ENCODE measurements around the gene AMN1. TPM values are rescaled to one million over a fixed set of nuclear protein-coding genes. Genes with fewer than 3 reads are reported as not detected.
A peak's percentile ranks its signal among the peaks of the same experiment; 100 is the strongest.

AMN1 gene
- total RNA-seq = 10 to 100 TPM in 2 of 4 donors, 1 to 10 TPM in 2; 6.8 to 27.6 (median 10.0) TPM

DNA sequence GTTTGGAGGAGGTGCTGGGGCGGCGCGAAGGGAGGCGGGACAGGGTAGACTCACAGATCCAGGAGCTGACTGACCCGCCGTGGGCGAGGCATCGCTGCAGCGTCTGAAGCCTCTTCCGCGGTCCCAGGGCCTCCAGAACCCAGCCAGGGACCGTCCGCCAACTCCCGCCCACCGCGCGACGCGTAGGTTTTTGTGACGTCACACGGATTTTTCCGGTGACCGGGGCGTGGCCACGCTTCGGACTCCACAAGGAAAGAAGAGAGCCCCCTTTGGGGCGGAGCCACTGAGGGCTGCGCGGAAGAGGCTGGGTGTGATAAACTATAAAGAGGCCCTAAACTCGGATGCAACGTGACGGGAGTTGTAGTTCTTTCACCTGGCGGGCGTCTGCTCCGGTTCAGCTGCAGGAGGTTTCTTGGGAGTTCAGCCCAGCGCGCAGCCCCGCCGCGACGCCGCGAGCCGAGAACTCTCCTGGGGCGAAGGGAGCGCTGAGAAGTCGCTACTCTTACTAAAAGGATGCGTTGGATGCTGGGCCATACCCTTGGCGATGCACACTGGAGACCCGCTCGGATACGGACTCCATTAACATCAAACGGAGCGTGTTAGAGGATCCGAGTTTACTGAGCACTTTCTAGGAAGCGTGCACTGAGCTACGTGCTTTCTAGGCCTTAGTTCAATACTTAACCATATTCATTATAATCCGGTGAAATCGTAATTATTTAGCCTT, at the start of gene AMN1:
TSS of gene AMN1 (minus strand) at position 105 of the 724 bp plus-strand sequence. CDS start at position 92, 13 bp downstream.
- DNase-seq (ENCODE audit: low spot score) (peak; percentile 92), ATAC-seq (ENCODE audit: low FRiP score) (peak; percentile 99)
- TF ChIP-seq, protein P1, sequence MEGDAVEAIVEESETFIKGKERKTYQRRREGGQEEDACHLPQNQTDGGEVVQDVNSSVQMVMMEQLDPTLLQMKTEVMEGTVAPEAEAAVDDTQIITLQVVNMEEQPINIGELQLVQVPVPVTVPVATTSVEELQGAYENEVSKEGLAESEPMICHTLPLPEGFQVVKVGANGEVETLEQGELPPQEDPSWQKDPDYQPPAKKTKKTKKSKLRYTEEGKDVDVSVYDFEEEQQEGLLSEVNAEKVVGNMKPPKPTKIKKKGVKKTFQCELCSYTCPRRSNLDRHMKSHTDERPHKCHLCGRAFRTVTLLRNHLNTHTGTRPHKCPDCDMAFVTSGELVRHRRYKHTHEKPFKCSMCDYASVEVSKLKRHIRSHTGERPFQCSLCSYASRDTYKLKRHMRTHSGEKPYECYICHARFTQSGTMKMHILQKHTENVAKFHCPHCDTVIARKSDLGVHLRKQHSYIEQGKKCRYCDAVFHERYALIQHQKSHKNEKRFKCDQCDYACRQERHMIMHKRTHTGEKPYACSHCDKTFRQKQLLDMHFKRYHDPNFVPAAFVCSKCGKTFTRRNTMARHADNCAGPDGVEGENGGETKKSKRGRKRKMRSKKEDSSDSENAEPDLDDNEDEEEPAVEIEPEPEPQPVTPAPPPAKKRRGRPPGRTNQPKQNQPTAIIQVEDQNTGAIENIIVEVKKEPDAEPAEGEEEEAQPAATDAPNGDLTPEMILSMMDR (IDR thresholded peaks at IDR 0.05) = no peak

DNA sequence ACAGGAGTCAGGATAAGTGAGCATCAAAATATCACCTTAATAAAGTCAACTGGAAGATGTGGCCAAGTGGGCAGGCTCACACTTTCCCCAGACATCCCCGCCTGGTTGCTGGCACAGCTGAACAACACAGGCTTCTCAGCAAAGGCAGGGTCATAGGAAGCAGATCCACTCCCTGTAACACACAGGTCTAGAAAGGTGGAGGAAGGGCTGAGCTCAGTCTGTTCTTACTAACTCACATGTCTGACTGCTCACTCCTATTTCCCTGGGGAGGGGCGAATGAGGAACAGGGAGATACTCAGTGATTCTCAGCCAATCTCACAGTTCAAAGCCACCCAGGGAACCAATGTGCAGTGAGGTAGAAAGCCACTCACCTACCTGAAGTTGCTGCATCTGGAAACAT, 45.0 kb upstream of the AMN1 start:
- ATAC-seq (ENCODE audit: low FRiP score) = peak; percentile 84
- TF ChIP-seq, protein P1 (IDR thresholded peaks at IDR 0.05) = no peak
- DNase-seq (ENCODE audit: low spot score) = no peak

DNA sequence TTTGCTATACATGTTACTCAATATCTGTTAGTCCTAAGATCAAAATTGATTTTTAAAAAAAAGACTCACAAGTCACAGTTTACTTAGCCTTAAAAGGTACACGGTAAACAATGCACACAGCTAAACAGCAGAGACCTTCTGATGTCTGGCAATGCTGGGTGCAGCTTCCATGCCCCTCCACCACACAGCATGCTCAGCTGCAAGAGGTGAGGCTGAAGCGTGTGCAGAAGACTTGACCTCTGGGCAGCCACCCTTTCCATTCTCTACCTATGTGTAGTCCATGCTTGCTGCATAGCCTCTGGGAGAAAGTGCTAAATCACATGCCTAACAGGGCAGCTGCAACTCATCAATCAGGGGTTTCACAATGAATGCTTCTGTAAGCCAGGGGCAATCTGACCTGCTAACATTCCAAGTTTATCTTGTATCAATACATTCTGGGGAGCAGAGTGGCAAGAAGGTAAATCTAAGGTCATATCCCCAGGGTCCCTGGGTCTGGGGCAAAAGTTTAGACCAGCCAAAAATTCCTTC, 44.5 kb upstream of the AMN1 start:
- DNase-seq (ENCODE audit: low spot score) (no peak), ATAC-seq (ENCODE audit: low FRiP score) (peak; percentile 79)
- TF ChIP-seq, protein P1 (IDR thresholded peaks at IDR 0.05) = no peak

DNA sequence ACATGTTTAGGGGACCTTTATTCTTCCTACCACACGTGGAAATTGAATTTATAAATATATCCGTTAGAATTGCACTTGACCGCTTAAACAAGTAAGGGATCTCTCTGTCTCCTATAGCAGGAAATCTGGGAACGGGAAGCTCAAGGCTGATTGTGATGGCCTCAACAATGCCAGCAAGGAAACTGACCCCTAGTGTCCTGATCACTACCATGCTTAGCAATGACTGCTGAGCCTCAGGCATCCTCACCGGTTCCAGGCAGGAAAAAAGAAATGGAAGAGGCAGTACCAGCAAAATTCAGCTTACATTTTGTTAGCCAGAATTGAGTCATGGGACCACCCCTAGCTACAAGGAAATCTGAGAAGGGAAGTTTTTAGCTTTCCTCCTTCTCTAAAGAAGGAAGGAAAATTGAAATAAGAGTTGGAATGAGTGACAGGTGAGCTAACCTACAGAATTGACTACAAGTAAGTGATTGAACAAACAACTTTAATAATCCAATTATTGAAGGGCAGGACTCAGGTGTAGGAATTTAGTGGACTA, 43.9 kb upstream of the AMN1 start:
- TF ChIP-seq, protein P1 (IDR thresholded peaks at IDR 0.05) = no peak
- DNase-seq (ENCODE audit: low spot score) (no peak), ATAC-seq (ENCODE audit: low FRiP score) (no peak)

DNA sequence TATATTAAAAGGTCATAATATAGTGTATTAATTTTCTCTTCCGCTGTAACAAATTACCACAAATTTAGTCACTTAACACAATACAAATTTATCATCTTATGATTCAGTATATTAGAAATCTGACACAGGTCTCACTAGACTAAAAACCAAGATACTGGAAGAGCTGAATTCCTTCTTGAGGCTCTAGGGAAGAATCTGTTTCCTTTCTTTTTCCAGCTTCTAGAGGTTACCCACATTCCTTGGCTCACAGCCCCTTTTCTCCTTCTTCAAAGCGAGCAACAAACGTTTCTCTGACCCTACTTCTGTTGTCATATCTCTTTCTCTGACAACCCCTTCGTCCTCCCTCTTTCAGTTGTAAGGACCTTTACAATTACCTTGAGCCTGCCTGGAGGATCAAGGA, 43.4 kb upstream of the AMN1 start:
- DNase-seq (ENCODE audit: low spot score) (no peak), ATAC-seq (ENCODE audit: low FRiP score) (no peak)
- TF ChIP-seq, protein P1 (IDR thresholded peaks at IDR 0.05) = no peak

DNA sequence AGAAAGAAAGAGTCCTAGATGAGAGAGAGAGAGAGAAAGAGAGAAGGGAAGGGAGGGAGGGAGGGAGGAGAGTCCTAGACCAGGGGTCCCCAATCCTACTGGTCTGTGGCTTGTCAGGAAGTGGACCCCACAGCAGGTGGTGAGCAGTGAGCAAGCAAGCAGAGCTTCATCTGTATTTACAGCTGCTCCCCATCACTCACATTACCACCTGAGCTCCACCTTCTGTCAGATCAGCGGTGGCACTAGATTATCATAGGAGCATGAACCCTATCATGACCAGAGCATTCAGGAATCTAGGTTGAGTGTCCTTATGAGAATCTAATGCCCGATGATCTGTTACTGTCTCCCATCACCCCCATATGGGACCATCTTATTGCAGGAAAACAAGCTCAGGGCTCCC, 39.2 kb upstream of the AMN1 start:
- ATAC-seq (ENCODE audit: low FRiP score) = no peak
- TF ChIP-seq, protein P1 (IDR thresholded peaks at IDR 0.05) = no peak
- no peak for DNase-seq (ENCODE audit: low spot score)

DNA sequence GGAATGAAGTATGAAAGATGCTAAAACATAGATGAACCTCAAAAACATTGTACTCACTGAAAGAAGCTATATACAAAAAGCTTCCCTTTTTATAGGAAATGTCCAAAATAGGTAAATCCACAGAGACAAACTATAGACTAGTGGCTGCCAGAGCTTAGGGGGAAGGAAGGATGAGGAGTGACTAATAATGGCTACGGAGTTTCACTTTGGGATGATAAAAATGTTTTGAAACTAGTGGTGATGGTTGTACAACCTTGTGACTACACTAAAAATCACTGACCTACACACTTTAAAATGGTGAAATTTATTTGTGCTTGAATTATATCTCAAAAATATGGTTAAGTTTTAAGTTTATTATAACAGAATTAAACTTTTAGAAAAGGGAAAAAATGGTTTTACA, 37.1 kb upstream of the AMN1 start:
- TF ChIP-seq, protein P1 (IDR thresholded peaks at IDR 0.05) = no peak
- no peak for DNase-seq (ENCODE audit: low spot score)
- no peak for ATAC-seq (ENCODE audit: low FRiP score)
